Hair follicular keratinocyte (primary cell): ENCODE measurements around the gene SMOC2. TPM values are rescaled to one million over a fixed set of nuclear protein-coding genes. Genes with fewer than 3 reads are reported as not detected.

Source experiments
- total RNA-seq: library from RNA; depleted of rRNA; stranded (reverse); fragments of >200 nt; gene quantifications from 2 replicates; pipeline ENCODE4 v1.2.3, GENCODE V29; 2015

The SMOC2 gene, protein sequence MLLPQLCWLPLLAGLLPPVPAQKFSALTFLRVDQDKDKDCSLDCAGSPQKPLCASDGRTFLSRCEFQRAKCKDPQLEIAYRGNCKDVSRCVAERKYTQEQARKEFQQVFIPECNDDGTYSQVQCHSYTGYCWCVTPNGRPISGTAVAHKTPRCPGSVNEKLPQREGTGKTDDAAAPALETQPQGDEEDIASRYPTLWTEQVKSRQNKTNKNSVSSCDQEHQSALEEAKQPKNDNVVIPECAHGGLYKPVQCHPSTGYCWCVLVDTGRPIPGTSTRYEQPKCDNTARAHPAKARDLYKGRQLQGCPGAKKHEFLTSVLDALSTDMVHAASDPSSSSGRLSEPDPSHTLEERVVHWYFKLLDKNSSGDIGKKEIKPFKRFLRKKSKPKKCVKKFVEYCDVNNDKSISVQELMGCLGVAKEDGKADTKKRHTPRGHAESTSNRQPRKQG
- total RNA-seq, result not detected in 2 replicates

DNA sequence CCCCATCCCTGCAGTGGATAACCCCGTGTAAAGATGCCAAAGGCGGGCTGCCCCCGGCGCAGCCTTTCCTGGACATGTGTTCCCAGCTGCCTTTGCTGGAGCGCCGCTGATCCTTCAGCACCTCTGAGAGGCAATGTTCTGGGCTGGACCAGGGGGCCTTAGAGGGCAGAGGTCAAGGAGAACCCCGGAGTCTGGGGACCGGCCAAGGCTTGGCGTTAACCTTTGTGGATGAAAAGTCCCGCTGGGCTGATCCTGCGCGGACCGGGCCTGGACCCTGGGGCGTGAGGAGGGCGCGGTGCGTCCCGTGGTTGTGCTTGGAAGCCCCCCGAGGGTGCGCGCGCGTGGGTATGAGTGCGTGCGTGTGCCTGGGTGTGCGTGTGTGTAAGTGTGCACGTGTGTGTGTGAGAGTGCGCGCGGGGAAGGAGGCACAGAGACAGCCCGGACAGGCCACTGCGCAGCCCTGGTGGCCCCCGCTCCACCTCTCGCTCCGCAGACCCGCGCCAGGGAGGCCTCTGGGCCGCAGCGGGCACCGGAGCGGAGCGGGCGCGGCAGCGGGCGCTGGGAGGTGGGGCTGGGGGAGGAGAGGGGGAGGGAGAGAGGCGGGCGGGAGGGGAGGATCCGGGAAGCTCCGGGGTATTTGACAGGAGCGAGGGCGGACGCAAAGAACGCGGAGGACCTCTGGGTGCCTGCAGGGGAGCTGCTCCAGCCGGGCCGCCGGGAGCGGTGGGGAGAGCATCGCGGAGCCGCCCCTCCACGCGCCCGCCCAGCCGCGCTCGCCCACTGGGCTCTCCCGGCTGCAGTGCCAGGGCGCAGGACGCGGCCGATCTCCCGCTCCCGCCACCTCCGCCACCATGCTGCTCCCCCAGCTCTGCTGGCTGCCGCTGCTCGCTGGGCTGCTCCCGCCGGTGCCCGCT is at the start of gene SMOC2:
SMOC2 (plus strand) TSS at position 665 of the 914 bp plus-strand sequence; CDS start at position 852, 187 bp downstream.

Other genes starting within 250 kb of the SMOC2 start
- gene DACT2, start 121.4 kb upstream of the SMOC2 start, total RNA-seq, result 0.16 and 0.57 TPM in 2 replicates